ENCODE results near the gene NRG2.

The NRG2 gene

DNA sequence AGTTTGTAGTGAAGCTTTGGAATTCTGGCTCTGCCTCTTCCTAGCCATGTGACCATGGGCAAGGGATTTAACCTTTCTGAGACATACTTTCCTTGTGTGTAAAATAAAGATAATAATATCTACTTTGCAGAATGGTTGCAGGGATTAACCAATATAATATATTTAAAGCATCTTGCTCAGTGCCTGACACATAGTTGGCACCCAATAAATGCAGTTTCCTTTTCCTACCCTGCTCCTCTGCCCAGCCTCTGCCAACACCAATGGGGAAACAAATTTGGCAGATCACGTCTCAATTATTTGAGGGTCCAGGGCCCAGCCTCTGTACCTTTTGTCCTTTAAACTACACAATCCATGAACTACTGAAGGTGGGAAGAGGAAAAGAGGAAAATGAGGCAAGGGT lies 91.1 kb downstream of the NRG2 start:
- H3K4me3 ChIP-seq (ENCODE audit: low read depth, low read length), result no peak overlapping the region

GRCh38 chr5:139951296-139951924 lies 91.7 kb downstream of the NRG2 start:
- no peak overlapping the region for H3K4me3 ChIP-seq (ENCODE audit: low read depth, low read length)

DNA sequence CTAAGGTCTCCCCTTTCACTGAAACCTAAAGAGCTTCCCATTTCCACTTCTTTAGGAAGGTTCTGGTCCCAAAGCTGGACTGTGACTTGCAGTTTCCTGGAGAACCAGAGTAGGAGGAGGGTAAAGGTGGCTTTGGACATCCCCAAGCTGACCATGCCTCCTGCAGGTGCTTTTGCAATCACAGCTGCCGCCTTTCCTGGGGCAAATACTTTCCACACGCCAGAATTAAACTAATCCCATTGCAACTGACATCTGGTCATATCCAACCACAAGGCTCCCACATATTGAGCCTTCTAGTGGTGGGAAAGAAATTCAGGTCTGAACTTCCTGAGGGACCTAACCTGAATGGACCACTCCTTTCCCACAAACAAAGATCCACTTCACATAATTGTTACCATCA lies 92.7 kb downstream of the NRG2 start:
- no peak overlapping the region for H3K4me3 ChIP-seq (ENCODE audit: low read depth, low read length)

DNA sequence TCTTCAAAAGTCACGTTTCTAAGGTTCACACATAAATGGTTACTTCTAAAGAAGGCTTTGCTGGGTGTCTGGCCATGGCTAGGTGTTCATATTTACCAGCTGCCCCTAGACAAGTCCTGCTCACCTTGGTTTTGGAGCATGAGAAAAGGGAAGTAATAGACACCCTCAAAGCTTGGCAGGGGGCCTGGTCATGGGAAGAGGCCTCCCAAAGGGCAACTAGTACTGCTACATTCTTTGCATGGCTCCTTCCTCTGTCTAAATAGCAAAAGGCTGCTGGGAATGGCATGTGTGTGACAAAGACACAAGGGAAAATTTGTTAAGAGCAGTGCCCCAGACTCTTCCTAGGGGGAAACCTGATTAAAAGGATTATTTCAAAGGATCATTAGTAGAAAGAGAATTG lies 93.4 kb downstream of the NRG2 start:
- H3K4me3 ChIP-seq (ENCODE audit: low read depth, low read length), result no peak overlapping the region

DNA sequence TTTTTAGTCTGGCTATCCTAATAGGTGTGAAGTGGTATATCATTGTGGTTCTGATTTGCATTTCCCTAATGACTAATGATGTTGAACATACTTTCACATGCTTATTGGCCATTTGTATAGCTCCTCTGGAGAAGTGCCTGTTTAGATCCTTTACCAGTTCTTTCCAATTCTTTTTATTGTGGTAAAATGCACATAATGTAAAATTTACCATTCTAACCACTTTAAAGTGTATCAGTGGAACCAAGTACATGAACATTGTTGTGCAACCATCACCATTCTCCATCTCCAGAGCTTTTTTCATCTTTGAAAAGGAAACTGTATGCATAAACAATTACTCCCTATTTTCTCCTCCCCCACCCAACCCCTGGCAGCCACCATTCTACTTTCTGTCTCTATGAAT lies 95.4 kb downstream of the NRG2 start:
- no peak overlapping the region for H3K4me3 ChIP-seq (ENCODE audit: low read depth, low read length)

DNA sequence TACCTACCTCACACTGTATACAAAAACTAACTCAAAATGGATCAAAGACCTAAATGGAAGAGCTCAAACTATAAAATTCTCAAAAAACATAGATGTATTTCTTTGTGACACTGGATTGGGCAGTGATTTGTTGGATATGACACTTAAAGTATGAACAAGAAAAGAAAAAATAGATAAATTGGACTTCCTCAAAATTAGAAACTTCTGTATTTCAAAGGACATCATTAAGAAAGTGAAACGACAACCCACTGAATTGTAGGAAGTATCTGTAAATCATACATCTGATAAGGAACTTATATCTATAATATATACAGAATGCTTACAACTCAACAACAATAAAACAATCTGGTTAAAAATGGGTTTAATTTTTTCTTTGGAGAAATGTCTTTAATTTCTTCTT lies 96.7 kb downstream of the NRG2 start:
- H3K4me3 ChIP-seq (ENCODE audit: low read depth, low read length), result no peak overlapping the region

DNA sequence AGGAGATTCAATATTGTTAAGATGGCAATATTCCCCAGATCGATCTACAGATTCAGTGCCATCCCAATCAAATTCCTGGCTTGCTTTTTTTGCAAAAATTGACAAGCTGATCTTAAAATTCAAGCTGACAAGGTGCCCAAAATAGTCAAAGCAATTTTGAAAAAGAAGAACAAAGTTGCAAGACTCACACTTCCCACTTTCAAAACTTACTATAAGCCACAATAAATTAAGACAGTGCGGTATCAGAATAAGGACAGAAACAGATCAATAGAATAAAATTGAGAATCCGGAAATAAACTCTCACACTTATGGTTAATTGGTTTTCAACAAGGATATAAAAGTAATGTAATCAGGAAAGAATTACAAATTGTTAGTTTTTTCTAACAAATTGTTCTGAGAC lies 97.1 kb downstream of the NRG2 start:
- H3K4me3 ChIP-seq (ENCODE audit: low read depth, low read length), result no peak overlapping the region

DNA sequence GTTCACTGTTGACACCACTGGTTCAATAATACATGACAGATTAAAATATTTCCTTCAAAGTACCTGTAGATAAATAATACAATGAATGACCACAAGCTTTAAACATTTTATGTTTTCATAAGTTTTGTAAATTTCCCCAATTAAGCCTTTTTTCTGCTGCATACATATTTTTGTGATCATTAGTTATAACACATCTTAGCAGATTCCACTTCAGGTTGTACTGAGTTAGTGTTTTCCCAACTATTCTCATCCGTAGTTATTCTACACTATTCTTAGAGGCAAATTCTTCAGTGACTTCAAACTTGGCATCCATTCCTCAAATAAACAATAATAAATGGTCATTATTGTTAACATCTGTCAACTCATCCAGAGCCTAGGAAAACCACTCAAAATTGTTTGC lies 100.9 kb downstream of the NRG2 start:
- no peak overlapping the region for H3K4me3 ChIP-seq (ENCODE audit: low read depth, low read length)

DNA sequence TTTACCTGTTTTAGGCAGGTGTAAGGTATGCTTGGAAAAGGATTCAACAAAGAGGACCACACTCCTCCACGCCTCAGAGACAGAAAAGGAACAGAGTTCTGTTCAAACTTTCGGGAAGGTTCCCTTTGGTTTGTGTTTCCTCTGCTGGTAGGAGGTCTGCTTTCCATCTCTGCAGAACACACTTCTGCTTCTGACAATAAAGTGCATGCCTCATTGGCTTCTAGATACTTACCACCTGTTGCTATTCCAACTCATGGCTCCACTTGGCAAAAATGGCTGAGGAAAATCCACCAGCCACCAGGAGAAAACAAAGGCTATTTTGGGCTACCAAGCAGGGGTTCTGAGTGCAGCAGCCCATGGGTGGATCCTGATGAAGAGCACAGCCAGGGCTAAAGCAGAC lies 112.7 kb downstream of the NRG2 start:
- H3K4me3 ChIP-seq (ENCODE audit: low read depth, low read length), result no peak overlapping the region

DNA sequence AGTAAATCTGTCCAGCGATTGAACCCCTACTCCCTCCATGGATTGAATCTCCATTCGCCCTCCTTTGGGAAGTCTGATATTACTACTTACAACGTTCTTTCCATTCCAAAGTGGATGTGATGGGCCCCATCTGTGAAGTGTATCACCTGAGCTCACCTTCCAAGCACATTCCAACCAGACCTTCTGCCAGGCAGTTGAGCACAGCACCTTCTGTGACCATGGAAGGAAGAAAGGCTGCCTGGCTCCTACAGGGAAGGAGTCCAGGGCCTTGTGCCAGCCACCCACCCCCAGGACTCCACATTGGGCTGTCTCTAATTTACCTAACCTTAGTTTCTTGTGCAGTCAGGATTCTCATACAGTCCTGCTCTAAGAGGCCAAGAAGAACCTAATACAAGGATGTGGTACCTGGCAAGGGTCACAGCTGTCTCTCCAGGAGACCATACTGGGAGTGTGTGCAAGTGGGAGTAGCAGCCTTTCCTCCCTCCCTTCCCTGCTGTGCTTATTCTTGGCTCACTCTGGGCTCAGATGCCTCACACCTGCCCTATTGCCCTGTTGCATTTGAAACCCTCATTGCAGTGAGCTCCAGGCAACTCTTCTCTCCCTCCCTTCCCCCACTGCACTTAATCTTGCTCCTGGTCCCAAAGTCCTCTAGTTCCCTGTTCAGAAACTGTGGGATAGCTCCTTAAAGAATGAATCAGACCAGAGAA lies 116.1 kb downstream of the NRG2 start:
- H3K4me3 ChIP-seq (ENCODE audit: low read depth, low read length), result no peak overlapping the region

- no peak overlapping the region for H3K4me3 ChIP-seq (ENCODE audit: low read depth, low read length)
These were observed 117.2 kb downstream of the NRG2 start for GRCh38 chr5:139925650-139926640.

GRCh38 chr5:139925216-139925562 lies 117.9 kb downstream of the NRG2 start:
- H3K4me3 ChIP-seq (ENCODE audit: low read depth, low read length), result no peak overlapping the region

GRCh38 chr5:139924294-139925215 lies 118.5 kb downstream of the NRG2 start:
- H3K4me3 ChIP-seq (ENCODE audit: low read depth, low read length), result no peak overlapping the region

GRCh38 chr5:139919308-139919707 lies 123.8 kb downstream of the NRG2 start:
- H3K4me3 ChIP-seq (ENCODE audit: low read depth, low read length), result no peak overlapping the region

- no peak overlapping the region for H3K4me3 ChIP-seq (ENCODE audit: low read depth, low read length)
These were observed 127.3 kb downstream of the NRG2 start for GRCh38 chr5:139915834-139916233.

GRCh38 chr5:139915266-139915665 lies 127.8 kb downstream of the NRG2 start:
- no peak overlapping the region for H3K4me3 ChIP-seq (ENCODE audit: low read depth, low read length)

DNA sequence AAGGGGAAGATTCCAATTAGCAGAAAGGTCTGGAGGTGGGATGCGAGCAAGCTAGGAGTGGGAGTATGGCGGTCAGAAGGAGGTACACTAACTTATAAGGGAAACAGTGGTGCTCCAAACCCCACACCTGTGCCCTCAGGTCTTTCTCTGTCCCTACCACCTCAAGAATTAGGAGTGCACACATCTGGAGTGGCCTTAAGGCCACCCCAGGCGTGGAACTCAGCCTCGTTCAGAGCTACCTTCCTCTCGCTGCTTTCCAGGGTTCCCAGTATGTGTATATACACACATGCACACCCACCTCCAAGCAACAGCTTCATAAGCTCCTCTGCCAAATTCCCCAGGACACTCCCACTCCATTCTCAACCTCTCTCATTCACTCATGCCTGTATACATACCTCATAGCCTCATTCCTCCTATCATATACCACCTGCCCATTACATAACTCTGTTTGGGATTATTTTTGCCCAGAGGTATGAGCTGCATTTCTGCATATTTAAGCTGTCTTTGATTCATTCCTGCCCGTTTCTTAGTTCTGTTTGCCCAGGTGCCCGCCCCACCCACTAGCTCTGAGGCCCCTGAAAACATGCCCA lies 128.8 kb downstream of the NRG2 start:
- no peak overlapping the region for H3K4me3 ChIP-seq (ENCODE audit: low read depth, low read length)

DNA sequence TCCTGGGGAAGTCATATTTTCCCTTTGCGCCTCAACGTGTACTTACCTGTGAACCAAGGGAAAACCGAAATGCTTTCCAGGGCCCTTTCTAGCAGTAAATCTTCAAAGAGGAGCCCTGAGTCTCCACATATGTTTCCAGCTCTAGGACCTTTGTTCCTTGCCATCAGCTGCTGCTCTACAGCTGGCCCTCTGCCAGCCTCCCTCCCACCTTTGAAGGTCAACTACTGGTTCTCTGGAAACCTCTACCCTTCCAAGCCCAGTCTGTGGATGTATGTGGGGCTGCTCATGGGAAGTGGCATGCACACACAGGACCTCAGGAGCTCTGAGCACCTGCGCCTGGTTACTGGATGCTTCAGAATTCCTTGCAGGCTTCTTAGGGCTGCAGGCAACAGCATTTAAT lies 130.3 kb downstream of the NRG2 start:
- no peak overlapping the region for H3K4me3 ChIP-seq (ENCODE audit: low read depth, low read length)

- H3K4me3 ChIP-seq (ENCODE audit: low read depth, low read length), result no peak overlapping the region
These were observed 130.9 kb downstream of the NRG2 start for GRCh38 chr5:139912158-139912557.

- H3K4me3 ChIP-seq (ENCODE audit: low read depth, low read length), result no peak overlapping the region
These were observed 131.5 kb downstream of the NRG2 start for GRCh38 chr5:139911425-139912120.

Measured in iPS-11a (cell line).